MV-4-11 (cell line): Measurements from ENCODE around the gene PCBP1.
A peak's percentile ranks its signal among the peaks of the same experiment; 100 is the strongest.
"Not testable (repeated sequence)": the region's sequence is repeated elsewhere in the genome, so short reads cannot be mapped to it uniquely, and the experiment has no call there.

Experiments
- DNase-seq: peaks from one replicate; lab custom pipeline; 2025; lab: John Stamatoyannopoulos, UW

PCBP1 gene

DNA sequence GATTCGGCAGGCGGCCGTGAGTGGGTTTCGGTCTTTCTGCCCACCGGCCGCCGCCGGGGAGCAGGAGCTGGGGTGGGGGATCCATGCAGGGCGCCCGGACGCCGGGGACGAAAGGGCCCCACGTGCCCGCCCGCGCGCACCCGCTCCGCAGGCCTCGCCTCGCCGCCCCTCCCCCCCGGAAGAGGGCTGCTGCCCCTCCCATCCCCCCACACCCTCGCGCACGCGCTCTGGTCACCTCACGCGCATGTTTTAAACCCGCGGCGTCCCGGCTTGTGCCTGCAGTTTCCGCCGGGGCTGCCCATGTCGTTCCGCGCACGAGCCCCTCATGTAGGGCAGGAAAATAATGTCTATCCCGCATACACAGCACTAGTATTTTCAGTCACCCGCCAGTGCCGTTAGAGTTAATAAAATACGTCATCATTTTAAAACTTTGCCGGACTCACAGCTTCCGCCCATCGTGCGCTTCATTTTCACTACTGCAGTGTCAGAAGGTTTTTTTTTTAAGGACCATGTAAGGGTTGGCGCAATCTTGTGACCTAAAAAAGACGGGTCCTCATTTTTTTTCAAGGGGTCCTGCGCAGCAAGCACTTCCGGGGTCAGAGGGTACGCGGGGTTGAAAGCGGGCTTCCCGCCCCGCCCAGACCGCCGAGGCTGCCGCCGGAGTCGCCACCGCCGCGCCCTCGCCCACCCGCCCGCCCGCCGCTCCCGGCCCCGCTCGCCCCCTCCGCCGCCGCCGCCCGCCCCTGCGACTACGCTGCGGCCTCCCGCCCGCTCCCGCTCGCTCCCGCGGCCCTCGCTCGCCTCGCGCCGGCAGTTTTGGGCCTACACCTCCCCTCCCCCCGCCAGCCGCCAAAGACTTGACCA, at the start of gene PCBP1:
Gene PCBP1 (plus strand): TSS at position 640 of the 864 bp plus-strand sequence. CDS start 267 bp downstream, outside the sequence.
- DNase-seq, result peak; percentile 89

DNA sequence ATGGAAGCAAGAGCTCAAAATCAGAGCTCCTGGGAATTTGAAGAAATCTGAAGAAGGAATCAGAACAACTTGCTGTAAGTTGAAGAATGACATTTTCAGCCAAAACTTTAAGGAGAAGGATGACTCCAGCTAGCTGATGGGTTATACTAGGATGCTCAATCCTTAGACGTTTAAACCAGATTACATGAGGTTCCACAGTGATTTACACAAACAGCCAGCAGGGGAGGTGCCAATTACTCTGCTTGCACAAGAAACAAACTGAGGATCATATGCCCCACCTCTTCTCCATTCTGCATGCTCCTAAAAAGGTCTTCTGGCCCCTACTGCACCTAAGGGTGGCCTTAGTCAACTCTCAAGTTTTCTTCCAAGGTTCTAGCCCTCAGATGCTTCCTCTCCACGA, 47.9 kb upstream of the PCBP1 start:
- DNase-seq, result no peak

DNA sequence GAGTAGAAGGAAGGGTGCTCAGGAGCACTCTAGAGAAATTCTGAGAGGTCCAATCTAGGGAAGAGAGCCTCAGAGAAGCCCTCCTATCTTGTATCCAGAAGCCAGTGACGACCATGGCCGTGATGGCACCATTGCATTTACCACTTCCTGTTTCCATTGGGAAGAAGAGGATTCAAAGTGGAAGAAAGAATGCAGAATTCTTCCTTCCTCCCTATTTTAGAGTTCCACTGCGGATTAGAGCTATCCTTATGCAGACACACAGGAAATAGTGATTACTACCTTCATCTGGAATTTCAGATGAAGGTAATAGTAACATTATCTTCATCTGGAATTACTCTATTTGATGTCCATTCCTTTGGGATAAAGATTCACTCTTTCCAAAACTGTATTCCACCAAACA, 45.6 kb upstream of the PCBP1 start:
- peak; percentile 27 for DNase-seq

DNA sequence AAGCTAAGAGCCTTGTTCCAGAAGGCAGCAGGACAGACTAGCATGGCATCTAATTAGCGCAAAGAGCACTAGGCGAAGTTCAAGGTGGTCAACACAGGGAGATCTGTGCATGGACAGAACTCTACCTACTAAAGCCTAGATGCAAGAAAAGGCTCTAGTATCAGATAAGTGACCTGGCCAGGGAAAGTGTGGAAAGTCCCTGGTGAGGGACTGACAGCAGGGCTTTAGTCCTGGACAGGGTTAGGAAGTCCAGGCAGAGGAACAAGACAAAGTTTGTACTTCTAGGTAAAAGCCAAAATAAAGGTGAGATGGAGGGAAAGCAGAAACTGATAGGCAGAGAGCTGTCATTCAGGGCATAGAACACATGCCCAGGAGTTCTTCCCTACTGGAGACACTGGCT, 45.0 kb upstream of the PCBP1 start:
- no peak for DNase-seq

DNA sequence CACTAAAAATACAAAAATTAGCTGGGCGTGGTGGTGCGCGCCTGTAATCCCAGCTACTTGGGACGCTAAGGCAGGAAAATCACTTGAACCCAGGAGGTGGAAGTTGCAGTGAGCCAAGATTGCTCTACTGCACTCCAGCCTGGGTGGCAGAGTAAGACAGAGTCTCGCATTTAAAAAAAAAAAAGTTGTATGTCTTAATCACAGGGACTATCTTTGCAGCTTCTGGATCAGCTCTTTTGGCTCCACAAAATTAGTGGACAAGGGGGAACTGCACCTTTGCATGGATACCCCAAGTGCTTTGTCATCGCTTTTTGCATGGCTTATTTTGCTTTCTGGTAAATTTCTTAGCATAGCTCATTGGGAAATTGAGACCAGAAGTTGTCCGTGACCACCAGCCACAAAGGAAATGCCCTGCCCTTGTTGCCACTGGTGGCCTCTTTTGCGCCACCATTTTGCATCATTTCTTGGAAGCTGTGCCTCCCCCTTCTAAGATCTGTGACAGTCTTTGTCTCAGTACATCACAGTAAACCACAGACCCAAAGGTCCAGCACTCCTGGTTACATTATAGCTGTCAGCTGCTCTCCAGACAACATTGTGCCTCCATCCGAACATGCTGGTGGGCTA, 43.9 kb upstream of the PCBP1 start:
- DNase-seq, result peak; percentile 92

DNA sequence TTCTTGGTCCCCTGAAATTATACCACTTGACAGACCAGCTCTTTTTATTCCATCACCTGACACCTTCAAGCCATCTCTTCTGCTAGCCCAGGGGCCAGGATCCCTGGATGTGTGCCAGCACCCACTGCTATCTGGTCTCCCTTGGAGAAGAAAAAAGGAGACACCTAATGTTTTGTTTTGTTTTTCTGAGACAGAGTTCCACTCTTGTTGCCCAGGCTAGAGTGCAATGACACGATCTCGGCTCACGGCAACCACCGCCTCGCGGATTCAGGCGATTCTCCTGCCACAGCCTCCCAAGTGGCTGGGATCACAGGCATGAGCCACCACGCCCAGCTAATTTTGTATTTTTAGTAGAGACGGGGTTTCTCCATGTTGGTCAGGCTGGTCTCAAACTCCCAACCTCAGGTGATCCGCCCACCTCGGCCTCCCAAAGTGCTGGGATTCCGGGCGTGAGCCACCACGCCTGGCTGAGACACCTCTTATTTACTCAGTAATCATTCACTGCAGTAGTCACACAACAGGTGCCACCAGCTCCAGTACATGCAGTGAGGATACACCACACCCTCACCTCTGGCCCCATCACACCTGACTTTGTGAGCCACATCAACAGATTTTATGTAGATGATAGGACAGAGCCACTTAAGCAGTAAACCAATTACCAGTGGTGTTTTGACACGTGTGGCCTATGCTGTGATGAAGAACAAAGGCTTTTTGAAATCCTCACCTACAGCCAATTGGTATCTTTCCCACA, 42.8 kb upstream of the PCBP1 start:
- DNase-seq, result no peak

DNA sequence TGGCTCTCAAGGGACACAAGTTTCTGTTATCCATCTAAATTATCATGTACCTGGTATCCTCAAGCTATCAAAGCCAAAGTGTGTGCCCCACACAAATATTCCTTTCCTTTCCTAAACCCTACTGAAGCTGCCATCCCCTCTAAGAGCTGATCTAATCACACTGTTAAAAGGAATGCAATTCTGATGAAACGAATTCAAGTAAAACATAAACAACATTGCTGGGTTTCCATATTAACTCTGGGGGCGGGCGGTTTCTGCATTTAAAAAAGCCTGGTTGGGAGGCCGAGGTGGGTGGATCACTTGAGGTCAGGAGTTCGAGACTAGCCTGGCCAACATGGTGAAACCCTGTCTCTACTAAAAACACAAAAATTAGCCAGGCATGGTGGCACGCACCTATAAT, 41.9 kb upstream of the PCBP1 start:
- no peak for DNase-seq

DNA sequence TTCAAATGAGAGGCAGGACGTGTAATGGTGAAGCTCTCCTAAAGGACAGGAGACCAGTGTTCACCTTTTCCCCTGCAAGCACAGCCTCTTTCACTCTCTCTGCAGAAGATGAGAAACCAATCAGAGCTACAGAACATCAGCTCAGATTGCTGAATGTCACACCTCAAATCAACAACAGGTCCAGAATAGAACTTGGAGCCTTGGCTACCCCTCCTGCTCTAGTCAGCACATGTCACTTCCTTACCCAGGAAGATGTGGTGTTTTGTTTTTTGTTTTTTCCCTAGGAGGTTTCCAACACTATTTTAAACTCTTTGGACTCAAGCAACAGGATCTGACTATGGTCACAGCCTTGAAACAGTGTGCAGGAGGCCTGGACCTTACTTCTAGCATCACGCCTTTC, 41.3 kb upstream of the PCBP1 start:
- no peak for DNase-seq

DNA sequence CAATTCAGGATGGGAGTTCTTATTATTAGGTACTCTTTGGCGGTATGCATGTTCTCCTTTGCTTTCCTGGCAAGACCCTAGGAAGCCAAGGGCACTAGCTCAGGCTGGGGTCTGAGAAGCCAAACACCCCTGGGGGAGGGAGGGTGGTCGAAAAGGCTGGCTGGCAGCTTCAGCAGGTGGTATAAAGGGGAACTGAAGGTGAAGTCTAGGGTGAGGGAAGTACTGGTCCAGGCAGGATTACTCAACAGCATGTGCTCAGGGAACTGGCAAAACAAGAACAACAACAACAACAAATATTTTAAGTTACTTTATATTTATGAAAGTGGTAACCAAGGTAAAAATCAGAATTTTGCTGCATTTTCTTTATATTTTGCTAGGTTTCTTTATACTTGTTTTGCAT, 40.7 kb upstream of the PCBP1 start:
- DNase-seq, result peak; percentile 32

DNA sequence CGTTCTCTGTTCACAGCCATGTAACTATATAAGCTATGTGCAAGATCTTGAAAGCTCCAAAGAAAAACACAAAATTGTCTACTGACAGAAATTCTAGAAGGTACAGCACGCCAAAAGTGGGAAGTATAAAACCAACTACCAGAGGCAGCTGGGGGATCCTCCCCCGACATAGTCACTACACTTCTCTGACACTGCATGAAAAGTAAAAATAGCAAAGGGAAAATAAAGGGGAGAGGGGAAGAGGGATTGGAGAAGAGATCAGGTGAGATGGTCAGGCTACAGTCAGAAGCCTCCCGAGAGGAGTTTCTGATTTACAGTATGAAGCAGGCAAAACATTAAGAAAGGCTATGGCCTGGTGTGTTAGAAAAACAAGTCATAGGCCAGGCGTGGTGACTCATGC, 39.8 kb upstream of the PCBP1 start:
- DNase-seq, result peak; percentile 41

DNA sequence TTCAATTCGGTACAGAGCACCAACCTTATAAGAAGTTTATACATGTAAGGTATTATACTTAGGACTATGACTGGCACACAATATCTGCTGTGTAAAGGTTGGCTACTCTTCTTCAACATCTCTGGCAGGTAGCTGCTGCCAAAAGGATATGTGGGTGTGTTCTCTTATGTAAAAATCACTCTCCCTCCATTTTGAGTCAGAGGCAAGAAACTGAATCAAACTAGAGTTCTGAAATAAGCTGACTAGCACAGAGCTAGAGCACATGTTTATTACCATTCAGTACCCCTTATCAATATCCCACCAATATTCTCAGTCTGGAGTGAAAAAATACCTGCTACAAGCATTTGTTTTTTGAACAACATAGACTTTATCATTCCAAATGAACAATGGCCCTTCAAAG, 38.0 kb upstream of the PCBP1 start:
- DNase-seq, result no peak

DNA sequence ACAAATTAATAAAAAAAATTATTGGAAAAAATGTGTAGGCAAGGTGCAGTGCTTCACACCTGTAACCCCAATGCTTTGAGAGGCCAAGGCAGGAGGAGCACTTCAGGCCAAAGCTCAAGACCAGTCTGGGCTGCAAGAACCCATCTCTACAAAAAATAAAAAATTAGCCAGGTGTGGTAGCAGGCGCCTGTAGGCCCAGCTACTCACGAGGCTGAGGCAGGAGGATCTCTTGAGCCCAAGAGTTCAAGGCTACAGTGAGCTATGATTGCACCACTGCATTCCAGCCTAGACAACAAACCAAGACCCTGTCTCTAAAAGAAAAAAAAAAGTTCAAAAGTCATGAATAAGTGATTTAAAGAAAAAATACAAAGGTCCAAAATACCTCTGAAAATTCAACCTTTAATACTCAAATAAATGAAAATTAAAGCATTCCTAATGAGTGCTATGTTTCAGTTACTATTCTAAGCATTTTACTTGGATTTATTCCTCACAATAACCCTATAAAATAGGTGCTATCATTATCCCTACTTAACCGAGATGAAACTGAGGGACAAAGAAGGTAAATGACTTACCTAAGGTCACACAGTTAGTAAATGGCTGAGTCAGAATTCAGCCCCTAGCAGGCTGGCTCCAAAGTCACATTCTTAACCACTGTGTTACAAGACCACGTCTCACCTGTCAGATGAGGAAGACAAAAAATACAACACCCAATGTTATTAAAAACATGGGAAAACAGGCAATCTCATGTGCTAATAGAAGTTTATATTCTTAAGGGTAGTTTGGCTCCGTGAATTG, 36.4 kb upstream of the PCBP1 start:
- no peak for DNase-seq

DNA sequence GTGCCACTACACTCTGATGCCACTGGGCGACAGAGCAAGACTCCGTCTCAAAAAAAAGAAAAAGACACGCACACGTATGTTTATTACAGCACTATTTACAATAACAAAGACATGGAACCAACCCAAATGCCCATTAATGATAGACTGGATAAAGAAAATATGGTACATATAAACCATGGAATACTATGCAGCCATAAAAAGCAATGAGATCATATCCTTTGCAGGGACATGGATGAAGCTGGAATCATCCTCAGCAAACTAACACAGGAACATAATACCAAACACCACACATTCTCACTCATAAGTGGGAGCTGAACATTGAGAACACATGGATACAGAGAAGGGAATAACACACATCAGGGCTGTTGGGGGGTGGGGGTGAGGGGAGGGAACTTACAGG, 32.0 kb upstream of the PCBP1 start:
- DNase-seq, result not testable (repeated sequence)

DNA sequence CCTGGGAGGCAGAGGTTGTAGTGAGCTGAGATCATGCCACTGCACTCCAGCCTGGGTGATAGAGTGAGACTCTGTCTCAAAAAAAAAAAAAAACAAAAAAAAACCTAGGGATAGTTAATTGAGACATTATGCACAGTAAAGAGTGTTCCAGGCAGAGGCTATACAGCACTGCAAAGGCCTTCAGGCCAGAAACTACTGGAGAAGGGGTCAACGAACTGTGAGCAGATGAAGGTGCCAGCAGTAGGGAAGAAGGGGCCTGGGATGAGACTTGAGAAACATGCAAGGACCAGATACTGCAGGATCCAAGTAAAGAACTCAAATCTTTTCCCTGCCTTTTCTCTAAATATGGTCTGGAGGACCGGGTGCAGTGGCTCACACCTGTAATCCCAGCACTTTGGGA, 26.0 kb upstream of the PCBP1 start:
- DNase-seq, result no peak

DNA sequence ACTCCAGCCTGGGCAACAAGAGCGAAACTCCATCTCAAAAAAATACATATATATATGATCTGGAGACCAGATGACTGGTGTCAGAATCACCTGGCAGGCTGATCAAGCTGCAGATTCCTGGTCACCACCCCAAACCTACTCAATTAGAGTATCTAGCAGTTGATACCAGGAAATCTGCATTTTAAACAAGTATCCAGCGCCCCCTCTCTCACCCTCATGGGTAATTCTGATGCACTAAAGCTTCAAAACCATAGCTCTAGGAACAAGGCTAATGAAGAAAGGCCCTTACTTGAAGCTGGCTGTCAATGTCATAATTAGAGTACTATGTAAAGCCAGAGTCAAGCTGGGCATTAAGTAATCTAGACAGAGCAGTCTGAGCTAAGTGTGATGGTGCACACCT, 25.0 kb upstream of the PCBP1 start:
- no peak for DNase-seq

DNA sequence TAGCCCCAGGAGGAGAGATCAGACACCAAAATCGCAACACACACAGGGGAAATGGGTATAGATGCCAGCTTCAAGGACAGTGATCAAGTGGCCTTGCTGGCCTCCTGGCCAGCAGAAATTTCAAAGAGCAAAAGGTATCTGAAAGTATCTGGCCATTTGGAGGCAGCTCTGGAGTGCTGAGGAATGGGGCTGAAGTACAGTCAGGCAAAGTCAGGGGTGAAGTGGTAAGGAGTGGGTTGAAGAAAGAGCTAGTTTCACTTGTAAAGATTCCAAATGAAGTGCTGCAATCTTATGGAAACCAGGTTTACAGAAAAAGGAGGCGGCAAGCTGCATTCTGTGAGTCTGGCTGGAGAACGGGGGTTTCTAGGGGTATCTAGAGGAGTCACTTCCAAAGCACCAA, 19.2 kb upstream of the PCBP1 start:
- no peak for DNase-seq

DNA sequence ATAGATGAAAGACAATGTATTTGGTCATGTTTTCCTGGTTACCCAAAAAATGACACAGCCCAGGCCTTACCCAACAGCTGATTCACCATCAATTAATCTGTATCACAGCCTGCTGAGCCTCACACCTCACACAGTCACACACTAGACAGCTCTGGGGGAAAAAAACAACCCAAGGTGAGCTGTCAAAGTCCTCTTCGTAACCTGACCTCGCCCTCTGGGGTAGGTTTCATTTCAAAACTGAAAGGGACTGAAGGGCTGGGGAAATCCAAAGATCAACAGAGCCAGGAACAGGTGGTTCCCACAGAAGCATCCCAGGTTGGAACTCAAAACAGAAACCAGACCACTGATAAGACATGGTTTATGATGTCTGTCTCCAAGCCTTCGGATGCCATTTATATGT, 18.2 kb upstream of the PCBP1 start:
- no peak for DNase-seq

DNA sequence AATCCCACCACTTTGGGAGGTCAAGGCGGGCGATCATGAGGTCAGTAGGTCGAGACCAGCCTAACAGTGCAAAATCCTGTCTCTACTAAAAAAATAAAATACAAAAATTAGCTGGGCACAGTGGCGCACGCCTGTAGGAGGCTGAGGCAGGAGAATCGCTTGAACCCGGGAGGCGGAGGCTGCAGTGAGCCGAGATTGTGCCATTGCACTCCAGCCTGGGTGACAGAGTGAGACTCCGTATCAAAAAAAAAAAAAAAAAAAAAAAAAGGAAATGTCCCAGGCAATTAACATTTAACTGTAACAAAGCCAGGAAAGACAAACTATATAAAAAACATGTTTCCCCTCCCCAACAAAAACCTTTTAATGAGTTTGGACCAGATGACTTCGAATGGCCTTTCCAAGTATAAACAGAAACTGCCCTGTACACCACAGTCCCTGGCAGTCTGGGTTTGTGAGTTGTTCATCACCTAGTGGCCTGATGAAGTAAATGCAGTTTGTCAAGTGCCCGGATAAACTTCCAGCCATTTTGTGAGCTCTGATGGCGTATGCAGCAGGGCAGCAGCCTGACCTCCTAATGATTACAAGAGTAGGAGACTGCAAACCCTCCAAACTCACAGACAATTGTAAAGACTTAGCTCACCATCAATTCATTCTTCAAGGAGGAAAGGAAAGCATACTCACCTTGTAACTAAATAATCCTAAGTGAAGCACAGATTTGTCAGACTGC, 16.6 kb upstream of the PCBP1 start:
- DNase-seq, result peak; percentile 75

DNA sequence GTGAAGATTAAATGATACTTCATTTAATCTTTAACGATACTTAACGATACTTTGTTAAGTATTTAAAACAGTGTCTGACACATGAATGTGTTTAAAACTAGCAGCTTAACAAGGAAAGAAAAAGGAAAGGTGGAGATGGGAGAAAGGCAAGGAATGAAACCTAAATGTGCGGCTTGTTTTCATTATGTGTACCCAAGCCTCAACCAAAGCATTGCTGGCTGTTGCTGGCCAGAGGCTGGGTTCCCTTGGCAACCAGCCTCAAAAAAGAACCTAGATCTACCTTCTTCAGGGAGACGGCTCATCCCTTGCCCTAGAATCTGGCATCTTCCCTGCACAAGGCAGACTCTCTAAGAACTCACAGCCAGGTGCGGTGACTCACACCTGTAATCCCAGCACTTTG, 13.8 kb upstream of the PCBP1 start:
- DNase-seq, result no peak

DNA sequence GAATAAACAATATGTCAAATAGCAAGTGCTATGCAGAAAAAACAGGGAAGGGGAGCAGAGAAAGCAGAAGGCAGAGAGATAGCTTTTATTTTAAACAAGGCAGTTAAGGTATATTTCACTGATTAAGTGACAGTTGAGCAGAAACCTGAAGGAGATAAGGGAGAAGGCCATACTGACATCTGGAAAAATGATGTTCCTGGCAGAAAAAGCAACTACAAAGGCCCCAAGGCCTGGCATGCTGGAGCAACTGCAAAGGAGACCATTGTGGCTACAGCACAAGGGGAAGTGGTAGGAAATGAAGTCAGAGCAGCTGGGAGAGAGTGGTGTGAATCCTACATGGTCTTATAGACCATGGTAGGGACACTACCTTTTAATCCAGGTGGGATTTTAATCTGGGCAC, 8.9 kb upstream of the PCBP1 start:
- peak; percentile 59 for DNase-seq

DNA sequence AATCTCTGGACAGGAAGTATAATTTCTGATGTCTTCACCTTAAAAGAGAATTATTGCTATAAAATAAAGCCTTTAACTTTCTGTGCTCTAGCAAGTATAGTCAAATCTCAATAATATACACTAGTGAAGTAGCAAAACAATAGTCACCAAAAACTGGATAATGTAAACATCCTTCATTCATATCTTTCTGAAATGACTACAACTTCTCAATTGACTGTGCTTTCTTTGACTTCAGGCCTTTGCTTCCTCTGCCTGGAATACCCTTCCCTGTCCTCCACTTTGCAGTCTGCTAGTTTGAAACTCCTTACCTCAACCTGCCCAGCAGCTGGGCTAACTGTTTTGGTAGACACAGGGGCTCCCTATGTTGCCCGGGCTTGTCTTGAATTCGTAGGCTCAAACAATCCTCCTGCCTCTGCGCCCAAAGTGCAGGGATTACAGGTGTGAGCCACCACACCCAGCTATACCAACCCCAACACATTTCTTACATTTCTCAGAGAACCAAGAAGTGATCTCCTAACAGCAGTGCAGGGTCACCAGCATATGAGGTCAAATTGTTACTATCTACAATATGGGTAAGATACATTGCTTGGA, 6.6 kb upstream of the PCBP1 start:
- DNase-seq, result no peak
